Activated CD4-positive, CD25-positive, alpha-beta regulatory T cell treated with anti-CD3 and anti-CD28 coated beads, Interleukin-2, amount 50 U/mL, for 16 hours (primary cell): ENCODE measurements around the gene DAZ4.
"Not testable (repeated sequence)": the region's sequence is repeated elsewhere in the genome, so short reads cannot be mapped to it uniquely, and the experiment has no call there.

ENCODE experiments used
- DNase-seq: peaks from one replicate; pipeline ENCODE4 v3.0.0-alpha.2; 2020; ENCODE audit warnings: low read depth, low spot score

DAZ4 gene

GRCh38 chrY:24833619-24834018 lies at the start of gene DAZ4:
DAZ4 (plus strand) TSS chrY:24833919; CDS start chrY:24834127, 208 bp downstream.
- DNase-seq, result not testable (repeated sequence)

- DNase-seq, result not testable (repeated sequence)
These were observed 20.4 kb upstream of the DAZ4 start, which contains the start of gene DAZ3 for GRCh38 chrY:24813293-24813692. DAZ3 (minus strand) TSS chrY:24813393; CDS start chrY:24813185, 208 bp downstream.

- not testable (repeated sequence) for DNase-seq
These were observed 11.9 kb upstream of the DAZ4 start for GRCh38 chrY:24821836-24822235.

GRCh38 chrY:24824184-24824879 lies 9.4 kb upstream of the DAZ4 start:
- DNase-seq, result not testable (repeated sequence)

- not testable (repeated sequence) for DNase-seq
These were observed 8.7 kb upstream of the DAZ4 start for GRCh38 chrY:24825069-24825468.
